Neuronal stem cell (in vitro differentiated cells): ENCODE data around the gene SETD1B. TPM values are rescaled to one million over a fixed set of nuclear protein-coding genes. Genes with fewer than 3 reads are reported as not detected.
"Not testable (repeated sequence)": the region's sequence is repeated elsewhere in the genome, so short reads cannot be mapped to it uniquely, and the experiment has no call there.

Source experiments
- DNase-seq: peaks from one replicate; pipeline ENCODE4 v3.0.0-alpha.2; 2013; ENCODE audit warnings: low spot score
- H2AFZ ChIP-seq: one replicate; pipeline ENCODE4 v1.6.1; 2013; ENCODE audit warnings: mild to moderate bottlenecking, low read length, inconsistent platforms
- H2AK5ac ChIP-seq: 2 replicates; pipeline ENCODE4 v1.6.1; 2013; ENCODE audit warnings: low read depth, mild to moderate bottlenecking, inconsistent platforms, low read length, moderate library complexity, mixed read lengths
- H2BK120ac ChIP-seq: 2 replicates; pipeline ENCODE4 v1.6.1; 2013; ENCODE audit warnings: low read depth, mild to moderate bottlenecking, inconsistent platforms, low read length, moderate library complexity, mixed read lengths
- H2BK12ac ChIP-seq: one replicate; pipeline ENCODE4 v1.6.1; 2013; ENCODE audit warnings: low read length, inconsistent platforms
- H2BK15ac ChIP-seq: 2 replicates; pipeline ENCODE4 v1.6.1; 2013; ENCODE audit warnings: mild to moderate bottlenecking, low read length, inconsistent platforms, mixed read lengths
- H2BK5ac ChIP-seq: one replicate; pipeline ENCODE4 v1.6.1; 2013; ENCODE audit warnings: inconsistent platforms, mild to moderate bottlenecking, low read length, moderate library complexity
- H3K14ac ChIP-seq: one replicate; pipeline ENCODE4 v1.6.1; 2013; ENCODE audit warnings: low read length, inconsistent platforms
- H3K18ac ChIP-seq: 2 replicates; pipeline ENCODE4 v1.6.1; 2013; ENCODE audit warnings: low read length, inconsistent platforms
- H3K23ac ChIP-seq: 2 replicates; pipeline ENCODE4 v1.6.1; 2013; ENCODE audit warnings: low read depth, mild to moderate bottlenecking, mixed read lengths, low read length, inconsistent platforms; ENCODE audit not compliant: poor library complexity
- H3K27ac ChIP-seq: replicated peaks from 3 replicates; pipeline ENCODE4 v1.5.1; 2013; ENCODE audit warnings: low read length, inconsistent platforms
- H3K27me3 ChIP-seq, 3 experiments: 2 replicates each; pipeline ENCODE4 v1.6.1; 2013; ENCODE audit warnings: low read length in 3 of 3, mild to moderate bottlenecking in 2 of 3, inconsistent platforms in 1 of 3, low read depth in 1 of 3, mixed read lengths in 1 of 3, moderate library complexity in 1 of 3; ENCODE audit not compliant: control insufficient read depth in 3 of 3, insufficient read depth in 3 of 3
- H3K36me3 ChIP-seq, 2 donors: replicated peaks in 1 of 2; 2 replicates each; pipeline ENCODE4 v1.6.1; 2013; ENCODE audit warnings: low read length in 2 of 2; ENCODE audit not compliant: control insufficient read depth in 2 of 2, insufficient read depth in 2 of 2
- H3K4ac ChIP-seq: 2 replicates; pipeline ENCODE4 v1.6.1; 2013; ENCODE audit warnings: inconsistent platforms, mild to moderate bottlenecking, low read length, moderate library complexity
- H3K4me1 ChIP-seq, 2 donors: 1 replicate in 1 of 2; 2 replicates in 1 of 2; pipeline ENCODE4 v1.6.1; 2013; ENCODE audit warnings: low read length in 2 of 2, low read depth in 1 of 2; ENCODE audit not compliant: control insufficient read depth in 2 of 2, insufficient read depth in 1 of 2
- H3K4me2 ChIP-seq: one replicate; pipeline ENCODE4 v1.6.1; 2013; ENCODE audit warnings: mild to moderate bottlenecking, low read length, inconsistent platforms; ENCODE audit not compliant: insufficient read depth, poor library complexity, severe bottlenecking
- H3K4me3 ChIP-seq, 2 donors: 2 replicates each; pipeline ENCODE4 v1.5.1; 2013; ENCODE audit warnings: low read length in 2 of 2, mild to moderate bottlenecking in 2 of 2, inconsistent platforms in 1 of 2, moderate library complexity in 1 of 2
- H3K79me1 ChIP-seq: one replicate; pipeline ENCODE4 v1.6.1; 2013; ENCODE audit warnings: low read depth, mild to moderate bottlenecking, inconsistent platforms, low read length, moderate library complexity
- H3K9ac ChIP-seq: one replicate; pipeline ENCODE4 v1.6.1; 2013; ENCODE audit warnings: mild to moderate bottlenecking, low read depth, low read length, inconsistent platforms; ENCODE audit not compliant: poor library complexity
- H3K9me3 ChIP-seq, 2 donors: replicated peaks in 1 of 2; 2 replicates each; pipeline versions ENCODE3 to v1.6.1; 2013; ENCODE audit warnings: low read length in 2 of 2, mild to moderate bottlenecking in 2 of 2, inconsistent platforms in 1 of 2, low read depth in 1 of 2, mixed read lengths in 1 of 2, moderate library complexity in 1 of 2; ENCODE audit not compliant: control insufficient read depth in 2 of 2, insufficient read depth in 1 of 2
- H4K8ac ChIP-seq: one replicate; pipeline ENCODE4 v1.6.1; 2013; ENCODE audit warnings: low read depth, mild to moderate bottlenecking, inconsistent platforms, low read length, moderate library complexity
- H4K91ac ChIP-seq: one replicate; pipeline ENCODE4 v1.6.1; 2013; ENCODE audit warnings: low read length, low read depth, mild to moderate bottlenecking, inconsistent platforms; ENCODE audit not compliant: poor library complexity
- WGBS, 2 donors: extraction: QIAGEN DNeasy Blood & Tissue Kit; methylation state at CpG; one replicate each; pipeline ENCODE4 v1.1.7; 2013; ENCODE audit warnings: missing lambda C conversion rate in 2 of 2, mixed read lengths in 1 of 2; ENCODE audit not compliant: insufficient read length in 2 of 2, insufficient replicate concordance in 1 of 2; ENCODE audit errors: extremely low coverage in 2 of 2; 5-methylcytosine and 5-hydroxymethylcytosine counted together
- small RNA-seq: library from polyadenylated mRNA; stranded (forward); fragments of <200 nt; extraction: miRNeasy Mini kit (QIAGEN cat#:217004); gene quantifications from one replicate; pipeline ENCODE3, GENCODE V24; 2013; ENCODE audit not compliant: insufficient read depth

SETD1B gene

GRCh38 chr12:121874071-121874470 lies 70.3 kb downstream of the SETD1B start:
- H3K27ac ChIP-seq, result no peak overlapping the region
- WGBS, 2 donors, result no CpG with 5 or more reads among the region's 6 CpGs

GRCh38 chr12:121875582-121875981 lies 71.8 kb downstream of the SETD1B start:
- Histone ChIP-seq H3K9me3 (peaks cover 0 to 2% of the 10 kb centered on the region in 2 donors), H2AFZ (no peak overlapping the region), H3K4me2 (no peak overlapping the region), H3K4me1 (no peaks in the 10 kb centered on the region), H3K27me3 (no peaks in the 10 kb centered on the region), H4K8ac (no peak overlapping the region), H3K14ac (no peak overlapping the region), H3K27ac (no peak overlapping the region), H3K36me3 (no peaks in the 10 kb centered on the region), H3K4me3 (no peak overlapping the region), H3K18ac (no peak overlapping the region), H2BK12ac (no peak overlapping the region), H2BK15ac (no peak overlapping the region), H2BK120ac (no peak overlapping the region), H2AK5ac (no peak overlapping the region), H3K79me1 (no peaks in the 10 kb centered on the region), H3K4ac (no peak overlapping the region), H3K9ac (no peak overlapping the region), H4K91ac (no peak overlapping the region), H2BK5ac (no peak overlapping the region), H3K23ac (no peak overlapping the region)
- no CpG with 5 or more reads among the region's 6 CpGs for WGBS, 2 donors
- DNase-seq, result no peak

More at GRCh38 chr12:121874071-121874470, 70.3 kb downstream of the SETD1B start:
- H3K4ac ChIP-seq, result no peak overlapping the region
- no peak overlapping the region for H2BK120ac ChIP-seq
- H3K4me2 ChIP-seq, result no peak overlapping the region
- H2BK15ac ChIP-seq, result no peak overlapping the region
- H3K18ac ChIP-seq, result no peak overlapping the region
- H3K79me1 ChIP-seq, result no peaks in the 10 kb centered on the region
- H3K36me3 ChIP-seq, result no peaks in the 10 kb centered on the region
- no peak overlapping the region for H3K4me3 ChIP-seq
- H3K9ac ChIP-seq, result no peak overlapping the region
- H2AFZ ChIP-seq, result no peak overlapping the region
- no peak overlapping the region for H2BK12ac ChIP-seq
- no peak overlapping the region for H2BK5ac ChIP-seq
- no peak overlapping the region for H4K8ac ChIP-seq
- H4K91ac ChIP-seq, result no peak overlapping the region
- no peak overlapping the region for H2AK5ac ChIP-seq
- no peak for DNase-seq
- H3K23ac ChIP-seq, result no peak overlapping the region
- H3K27me3 ChIP-seq, result no peaks in the 10 kb centered on the region
- no peaks in the 10 kb centered on the region for H3K4me1 ChIP-seq
- H3K14ac ChIP-seq, result no peak overlapping the region
- H3K9me3 ChIP-seq, result peaks cover 0 to 2% of the 10 kb centered on the region in 2 donors

DNA sequence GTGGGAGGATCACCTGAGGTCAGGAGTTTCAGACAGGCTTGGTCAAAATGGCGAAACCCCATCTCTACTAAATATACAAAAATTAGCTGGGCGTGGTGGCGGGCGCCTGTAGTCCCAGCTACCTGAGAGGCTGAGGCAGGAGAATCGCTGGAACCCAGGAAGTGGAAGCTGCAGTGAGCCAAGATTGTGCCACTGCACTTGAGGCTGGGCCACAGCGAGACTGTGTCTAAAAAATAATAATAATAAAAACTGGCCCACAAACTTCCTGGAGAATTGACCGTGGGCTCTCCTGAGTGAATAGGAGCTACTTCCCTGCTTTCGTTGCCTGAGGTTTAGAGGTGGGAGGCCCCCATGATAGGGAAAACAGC lies 72.3 kb downstream of the SETD1B start:
- H3K9me3 ChIP-seq, H4K8ac ChIP-seq, H3K23ac ChIP-seq, H3K9ac ChIP-seq, H2BK12ac ChIP-seq, H2AFZ ChIP-seq, H3K14ac ChIP-seq, H3K79me1 ChIP-seq, H3K27me3 ChIP-seq, H2AK5ac ChIP-seq, H3K4me3 ChIP-seq, H2BK15ac ChIP-seq, DNase-seq, H3K4me1 ChIP-seq, H2BK5ac ChIP-seq, H3K4me2 ChIP-seq, H3K4ac ChIP-seq, H3K36me3 ChIP-seq, H2BK120ac ChIP-seq, H4K91ac ChIP-seq, H3K27ac ChIP-seq, H3K18ac ChIP-seq: not testable (repeated sequence)
- WGBS, 2 donors, result no CpG with 5 or more reads among the region's 8 CpGs

Small RNA genes lying within 50 kb of the gene (small RNA-seq; reads per million reads assigned to genes)
- gene AC069503.3, result not detected
